H1 (cell line): ENCODE data around the gene HNF4A. TPM values are rescaled to one million over a fixed set of nuclear protein-coding genes. Genes with fewer than 3 reads are reported as not detected.

ENCODE experiments used
- CTBP2 ChIP-seq: IDR thresholded peaks from 2 replicates; pipeline ENCODE4 v1.7.0; 2011; ENCODE audit warnings: borderline replicate concordance, mild to moderate bottlenecking, moderate library complexity, mixed read lengths, low read length; ENCODE audit not compliant: insufficient read depth, insufficient read length
- TAF1 ChIP-seq: IDR thresholded peaks from 2 replicates; pipeline ENCODE4 v1.6.1; 2011; ENCODE audit warnings: mild to moderate bottlenecking, low read depth, low read length
- polyA plus RNA-seq, 7 experiments: library from polyadenylated mRNA; depleted of rRNA in 3 of 7; stranded (reverse) in 5 of 7; unstranded in 2 of 7; fragments of >200 nt in 5 of 7; fragments of 200-250 nt in 2 of 7; gene quantifications; 1 replicate in 5 of 7; 2 replicates in 1 of 7; 4 replicates in 1 of 7; pipeline versions ENCODE4 v1.2.1 to v1.2.3, GENCODE V29; 2011 to 2013; ENCODE audit warnings: missing spikeins in 2 of 7, mixed read lengths in 2 of 7
- total RNA-seq: library from RNA; stranded (reverse); fragmentation: NEBNext Ultra II Directional; extraction: Animal tissue kit (Norgen Biotek cat#: 25700); gene quantifications from 2 replicates; pipeline ENCODE4 v1.2.1, GENCODE V29; 2021

The HNF4A gene
- total and polyA plus RNA-seq, 2 of the 8 experiments (the other 6 are each of a cell fraction or from before 2014, with no cell fraction given), result 0.03 TPM; not detected in 1

DNA sequence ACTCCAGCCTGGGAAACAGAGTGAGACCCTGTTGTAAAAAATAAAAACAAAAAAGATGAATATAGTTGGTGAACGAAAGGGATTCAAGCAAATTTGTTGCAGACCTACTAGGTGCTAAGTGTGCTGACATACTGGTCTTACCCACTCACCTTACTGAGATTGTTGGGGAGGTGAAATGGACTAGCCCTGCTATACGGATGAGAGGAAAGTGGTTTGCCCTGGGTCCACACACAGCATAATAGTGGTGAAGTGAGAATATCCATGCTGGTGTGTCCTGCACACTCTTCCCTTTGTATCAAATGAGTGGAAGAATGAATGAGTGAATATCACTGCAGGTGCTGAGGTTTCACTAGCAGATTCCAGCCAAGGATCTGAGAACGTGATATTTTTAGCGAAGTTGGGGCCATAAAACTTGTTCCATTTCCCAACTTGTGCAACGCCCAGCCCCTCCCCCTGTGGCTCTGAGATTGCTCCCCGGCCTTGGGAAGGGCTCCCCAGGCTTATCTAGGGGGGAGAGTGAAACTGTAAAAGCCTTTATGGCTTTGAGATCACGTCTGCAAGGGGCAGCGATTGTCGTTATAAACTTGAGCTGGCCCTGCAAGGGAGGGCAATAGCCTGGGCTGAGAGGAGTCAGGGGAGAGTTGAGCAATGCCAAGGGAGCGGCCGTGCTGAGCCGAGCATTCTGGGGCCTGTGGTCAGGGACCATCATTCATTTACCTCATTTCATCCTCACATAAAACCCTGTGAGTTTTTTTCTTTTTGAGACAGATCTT is 87.0 kb downstream of the HNF4A start (continued):
- TF ChIP-seq CTBP2 (no peak), TAF1 (no peak)
- TF ChIP-seq, all 59 proteins: peak for 0
